Measurements from ENCODE around the gene CCNQ.

The CCNQ gene

GRCh38 chrX:153571534-153571908, 27.4 kb downstream of the CCNQ start:
- Histone ChIP-seq H3K9ac (ENCODE audit: low read depth in 1 of 2, low read length in 2 of 2) (no peak overlapping the region), H3K4me1 (ENCODE audit: control insufficient read depth in 1 of 2, insufficient read depth in 2 of 2, low read length in 2 of 2) (no peaks in the 10 kb centered on the region), H3K4me3 (ENCODE audit: low read depth in 1 of 2, low read length in 2 of 2) (no peak overlapping the region), H3K9me3 (ENCODE audit: control insufficient read depth in 1 of 2, low read length in 2 of 2) (no peaks in the 10 kb centered on the region), H3K27me3 (ENCODE audit: control insufficient read depth in 1 of 2, insufficient read depth in 2 of 2, low read length in 2 of 2) (no peaks in the 10 kb centered on the region), H3K27ac (ENCODE audit: low read depth, low read length) (no peak overlapping the region), H3K36me3 (ENCODE audit: control insufficient read depth in 1 of 2, insufficient read depth in 2 of 2, low read length in 2 of 2) (no peaks in the 10 kb centered on the region)

- no peak overlapping the region for H3K4me3 ChIP-seq (ENCODE audit: low read depth in 1 of 2, low read length in 2 of 2)
- H3K9ac ChIP-seq (ENCODE audit: low read depth in 1 of 2, low read length in 2 of 2), result no peak overlapping the region
- H3K27me3 ChIP-seq (ENCODE audit: control insufficient read depth in 1 of 2, insufficient read depth in 2 of 2, low read length in 2 of 2), result no peaks in the 10 kb centered on the region
- no peaks in the 10 kb centered on the region for H3K4me1 ChIP-seq (ENCODE audit: control insufficient read depth in 1 of 2, insufficient read depth in 2 of 2, low read length in 2 of 2)
- no peak overlapping the region for H3K27ac ChIP-seq (ENCODE audit: low read depth, low read length)
- no peaks in the 10 kb centered on the region for H3K9me3 ChIP-seq (ENCODE audit: control insufficient read depth in 1 of 2, low read length in 2 of 2)
- no peaks in the 10 kb centered on the region for H3K36me3 ChIP-seq (ENCODE audit: control insufficient read depth in 1 of 2, insufficient read depth in 2 of 2, low read length in 2 of 2)
Measured at GRCh38 chrX:153569475-153569874, 29.5 kb downstream of the CCNQ start.

- Histone ChIP-seq H3K9ac (ENCODE audit: low read depth in 1 of 2, low read length in 2 of 2) (no peak overlapping the region), H3K4me1 (ENCODE audit: control insufficient read depth in 1 of 2, insufficient read depth in 2 of 2, low read length in 2 of 2) (no peaks in the 10 kb centered on the region), H3K36me3 (ENCODE audit: control insufficient read depth in 1 of 2, insufficient read depth in 2 of 2, low read length in 2 of 2) (no peaks in the 10 kb centered on the region), H3K27ac (ENCODE audit: low read depth, low read length) (no peak overlapping the region), H3K9me3 (ENCODE audit: control insufficient read depth in 1 of 2, low read length in 2 of 2) (no peaks in the 10 kb centered on the region), H3K27me3 (ENCODE audit: control insufficient read depth in 1 of 2, insufficient read depth in 2 of 2, low read length in 2 of 2) (no peaks in the 10 kb centered on the region), H3K4me3 (ENCODE audit: low read depth in 1 of 2, low read length in 2 of 2) (no peak overlapping the region)
Measured at GRCh38 chrX:153568451-153569011, 30.4 kb downstream of the CCNQ start.

- no peaks in the 10 kb centered on the region for H3K9me3 ChIP-seq (ENCODE audit: control insufficient read depth in 1 of 2, low read length in 2 of 2)
- H3K4me3 ChIP-seq (ENCODE audit: low read depth in 1 of 2, low read length in 2 of 2), result no peak overlapping the region
- no peak overlapping the region for H3K9ac ChIP-seq (ENCODE audit: low read depth in 1 of 2, low read length in 2 of 2)
- H3K27ac ChIP-seq (ENCODE audit: low read depth, low read length), result no peak overlapping the region
- no peaks in the 10 kb centered on the region for H3K36me3 ChIP-seq (ENCODE audit: control insufficient read depth in 1 of 2, insufficient read depth in 2 of 2, low read length in 2 of 2)
- no peaks in the 10 kb centered on the region for H3K4me1 ChIP-seq (ENCODE audit: control insufficient read depth in 1 of 2, insufficient read depth in 2 of 2, low read length in 2 of 2)
- H3K27me3 ChIP-seq (ENCODE audit: control insufficient read depth in 1 of 2, insufficient read depth in 2 of 2, low read length in 2 of 2), result no peaks in the 10 kb centered on the region
Measured at GRCh38 chrX:153565996-153566580, 32.9 kb downstream of the CCNQ start.

- H3K4me1 ChIP-seq (ENCODE audit: control insufficient read depth in 1 of 2, insufficient read depth in 2 of 2, low read length in 2 of 2), result no peaks in the 10 kb centered on the region
- H3K9me3 ChIP-seq (ENCODE audit: control insufficient read depth in 1 of 2, low read length in 2 of 2), result no peaks in the 10 kb centered on the region
- no peak overlapping the region for H3K4me3 ChIP-seq (ENCODE audit: low read depth in 1 of 2, low read length in 2 of 2)
- H3K9ac ChIP-seq (ENCODE audit: low read depth in 1 of 2, low read length in 2 of 2), result no peak overlapping the region
- H3K36me3 ChIP-seq (ENCODE audit: control insufficient read depth in 1 of 2, insufficient read depth in 2 of 2, low read length in 2 of 2), result no peaks in the 10 kb centered on the region
- no peak overlapping the region for H3K27ac ChIP-seq (ENCODE audit: low read depth, low read length)
- H3K27me3 ChIP-seq (ENCODE audit: control insufficient read depth in 1 of 2, insufficient read depth in 2 of 2, low read length in 2 of 2), result no peaks in the 10 kb centered on the region
Measured at GRCh38 chrX:153564047-153564606, 34.8 kb downstream of the CCNQ start.

GRCh38 chrX:153562546-153562945, 36.4 kb downstream of the CCNQ start:
- Histone ChIP-seq H3K9ac (ENCODE audit: low read depth in 1 of 2, low read length in 2 of 2) (no peak overlapping the region), H3K27ac (ENCODE audit: low read depth, low read length) (no peak overlapping the region), H3K4me3 (ENCODE audit: low read depth in 1 of 2, low read length in 2 of 2) (no peak overlapping the region), H3K9me3 (ENCODE audit: control insufficient read depth in 1 of 2, low read length in 2 of 2) (no peaks in the 10 kb centered on the region), H3K27me3 (ENCODE audit: control insufficient read depth in 1 of 2, insufficient read depth in 2 of 2, low read length in 2 of 2) (no peaks in the 10 kb centered on the region), H3K4me1 (ENCODE audit: control insufficient read depth in 1 of 2, insufficient read depth in 2 of 2, low read length in 2 of 2) (no peaks in the 10 kb centered on the region), H3K36me3 (ENCODE audit: control insufficient read depth in 1 of 2, insufficient read depth in 2 of 2, low read length in 2 of 2) (no peaks in the 10 kb centered on the region)

GRCh38 chrX:153561337-153561736, 37.6 kb downstream of the CCNQ start:
- Histone ChIP-seq H3K27ac (ENCODE audit: low read depth, low read length) (no peak overlapping the region), H3K27me3 (ENCODE audit: control insufficient read depth in 1 of 2, insufficient read depth in 2 of 2, low read length in 2 of 2) (no peaks in the 10 kb centered on the region), H3K36me3 (ENCODE audit: control insufficient read depth in 1 of 2, insufficient read depth in 2 of 2, low read length in 2 of 2) (no peaks in the 10 kb centered on the region), H3K9ac (ENCODE audit: low read depth in 1 of 2, low read length in 2 of 2) (no peak overlapping the region), H3K4me1 (ENCODE audit: control insufficient read depth in 1 of 2, insufficient read depth in 2 of 2, low read length in 2 of 2) (no peaks in the 10 kb centered on the region), H3K9me3 (ENCODE audit: control insufficient read depth in 1 of 2, low read length in 2 of 2) (no peaks in the 10 kb centered on the region), H3K4me3 (ENCODE audit: low read depth in 1 of 2, low read length in 2 of 2) (no peak overlapping the region)

GRCh38 chrX:153560466-153560865, 38.5 kb downstream of the CCNQ start:
- no peak overlapping the region for H3K27ac ChIP-seq (ENCODE audit: low read depth, low read length)
- no peak overlapping the region for H3K9ac ChIP-seq (ENCODE audit: low read depth in 1 of 2, low read length in 2 of 2)
- no peaks in the 10 kb centered on the region for H3K4me1 ChIP-seq (ENCODE audit: control insufficient read depth in 1 of 2, insufficient read depth in 2 of 2, low read length in 2 of 2)
- no peak overlapping the region for H3K4me3 ChIP-seq (ENCODE audit: low read depth in 1 of 2, low read length in 2 of 2)
- no peaks in the 10 kb centered on the region for H3K9me3 ChIP-seq (ENCODE audit: control insufficient read depth in 1 of 2, low read length in 2 of 2)
- no peaks in the 10 kb centered on the region for H3K27me3 ChIP-seq (ENCODE audit: control insufficient read depth in 1 of 2, insufficient read depth in 2 of 2, low read length in 2 of 2)
- H3K36me3 ChIP-seq (ENCODE audit: control insufficient read depth in 1 of 2, insufficient read depth in 2 of 2, low read length in 2 of 2), result no peaks in the 10 kb centered on the region

GRCh38 chrX:153560000-153560399, 38.9 kb downstream of the CCNQ start:
- Histone ChIP-seq H3K27me3 (ENCODE audit: control insufficient read depth in 1 of 2, insufficient read depth in 2 of 2, low read length in 2 of 2) (no peaks in the 10 kb centered on the region), H3K36me3 (ENCODE audit: control insufficient read depth in 1 of 2, insufficient read depth in 2 of 2, low read length in 2 of 2) (no peaks in the 10 kb centered on the region), H3K4me1 (ENCODE audit: control insufficient read depth in 1 of 2, insufficient read depth in 2 of 2, low read length in 2 of 2) (no peaks in the 10 kb centered on the region), H3K4me3 (ENCODE audit: low read depth in 1 of 2, low read length in 2 of 2) (no peak overlapping the region), H3K27ac (ENCODE audit: low read depth, low read length) (no peak overlapping the region), H3K9ac (ENCODE audit: low read depth in 1 of 2, low read length in 2 of 2) (no peak overlapping the region), H3K9me3 (ENCODE audit: control insufficient read depth in 1 of 2, low read length in 2 of 2) (no peaks in the 10 kb centered on the region)

GRCh38 chrX:153557618-153558355, 41.2 kb downstream of the CCNQ start:
- Histone ChIP-seq H3K36me3 (ENCODE audit: control insufficient read depth in 1 of 2, insufficient read depth in 2 of 2, low read length in 2 of 2) (no peaks in the 10 kb centered on the region), H3K9me3 (ENCODE audit: control insufficient read depth in 1 of 2, low read length in 2 of 2) (no peaks in the 10 kb centered on the region), H3K27me3 (ENCODE audit: control insufficient read depth in 1 of 2, insufficient read depth in 2 of 2, low read length in 2 of 2) (no peaks in the 10 kb centered on the region), H3K9ac (ENCODE audit: low read depth in 1 of 2, low read length in 2 of 2) (no peak overlapping the region), H3K4me3 (ENCODE audit: low read depth in 1 of 2, low read length in 2 of 2) (no peak overlapping the region), H3K27ac (ENCODE audit: low read depth, low read length) (no peak overlapping the region), H3K4me1 (ENCODE audit: control insufficient read depth in 1 of 2, insufficient read depth in 2 of 2, low read length in 2 of 2) (no peaks in the 10 kb centered on the region)
